Activated naive CD4-positive, alpha-beta T cell treated with anti-CD3 and anti-CD28 coated beads for 36 hours (primary cell): ENCODE data around the gene RMI2. TPM values are rescaled to one million over a fixed set of nuclear protein-coding genes. Genes with fewer than 3 reads are reported as not detected.

Source experiments
- CTCF ChIA-PET: fragments of 350-600 bp; sonication (Branson Sonifier 250); formaldehyde crosslinking; loops from one replicate; lab custom pipeline; 2021; ENCODE audit warnings: antibody characterized with exemption; lab: Charles Lee
- DNase-seq: peaks from one replicate; pipeline ENCODE4 v3.0.0-alpha.2; 2020
- H3K27ac Mint-ChIP-seq: one replicate; pipeline ENCODE4 v1.8.0; 2021; ENCODE audit warnings: mild to moderate bottlenecking, mixed read lengths
- H3K27me3 Mint-ChIP-seq: one replicate; pipeline ENCODE4 v1.8.0; 2021; ENCODE audit warnings: low read depth, mixed read lengths
- H3K36me3 Mint-ChIP-seq: one replicate; pipeline ENCODE4 v1.8.0; 2021; ENCODE audit warnings: low read depth, mixed read lengths
- H3K4me1 Mint-ChIP-seq: one replicate; pipeline ENCODE4 v1.8.0; 2021; ENCODE audit warnings: low read depth, mixed read lengths
- H3K4me3 Mint-ChIP-seq: one replicate; pipeline ENCODE4 v1.8.0; 2021; ENCODE audit warnings: mild to moderate bottlenecking, moderate library complexity, mixed read lengths
- H3K9me3 Mint-ChIP-seq: one replicate; pipeline ENCODE4 v1.8.0; 2021; ENCODE audit warnings: mixed read lengths
- intact Hi-C: fragments of 100-400 bp; cut with micrococcal nuclease; formaldehyde crosslinking; loops from one replicate; pipeline ENCODE4 v1.15.1; 2023
- total RNA-seq, 2 experiments: library from RNA; stranded (reverse); gene quantifications; one replicate each; pipeline ENCODE4 v1.2.3, GENCODE V29; 2021

The RMI2 gene
- total RNA-seq, 2 experiments from 2014 or later, result 82.8 to 86.2 TPM

DNA sequence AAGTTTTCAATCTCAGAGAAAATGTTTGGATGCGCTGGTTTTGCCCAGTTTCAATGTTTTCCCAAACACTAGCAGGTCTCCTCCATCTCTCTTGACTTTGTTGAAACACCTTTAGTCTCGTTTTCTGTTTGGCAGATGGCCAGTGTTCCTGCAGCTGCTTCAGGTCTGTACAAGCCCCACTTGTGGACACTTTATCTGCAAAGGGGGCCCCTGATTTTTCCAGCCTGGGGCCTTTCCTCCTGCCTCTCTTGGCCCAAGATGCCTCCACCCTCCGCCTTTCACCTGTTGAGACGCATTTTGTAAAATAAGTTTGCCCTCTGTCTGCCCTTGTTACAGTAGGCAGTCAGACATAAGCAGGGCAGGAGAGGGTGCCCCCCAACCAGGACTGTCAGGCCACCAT lies 42.3 kb upstream of the RMI2 start:
- peaks cover 11% of the 10 kb centered on the region for H3K4me1 Mint-ChIP-seq
- intact Hi-C loops, result no loop called here
- CTCF ChIA-PET, result no interaction called here
- H3K27me3 Mint-ChIP-seq, result no peaks in the 10 kb centered on the region
- DNase-seq, result no peak
- H3K9me3 Mint-ChIP-seq, result no peaks in the 10 kb centered on the region
- H3K36me3 Mint-ChIP-seq, result no peaks in the 10 kb centered on the region
- no peak overlapping the region for H3K4me3 Mint-ChIP-seq
- no peak overlapping the region for H3K27ac Mint-ChIP-seq

DNA sequence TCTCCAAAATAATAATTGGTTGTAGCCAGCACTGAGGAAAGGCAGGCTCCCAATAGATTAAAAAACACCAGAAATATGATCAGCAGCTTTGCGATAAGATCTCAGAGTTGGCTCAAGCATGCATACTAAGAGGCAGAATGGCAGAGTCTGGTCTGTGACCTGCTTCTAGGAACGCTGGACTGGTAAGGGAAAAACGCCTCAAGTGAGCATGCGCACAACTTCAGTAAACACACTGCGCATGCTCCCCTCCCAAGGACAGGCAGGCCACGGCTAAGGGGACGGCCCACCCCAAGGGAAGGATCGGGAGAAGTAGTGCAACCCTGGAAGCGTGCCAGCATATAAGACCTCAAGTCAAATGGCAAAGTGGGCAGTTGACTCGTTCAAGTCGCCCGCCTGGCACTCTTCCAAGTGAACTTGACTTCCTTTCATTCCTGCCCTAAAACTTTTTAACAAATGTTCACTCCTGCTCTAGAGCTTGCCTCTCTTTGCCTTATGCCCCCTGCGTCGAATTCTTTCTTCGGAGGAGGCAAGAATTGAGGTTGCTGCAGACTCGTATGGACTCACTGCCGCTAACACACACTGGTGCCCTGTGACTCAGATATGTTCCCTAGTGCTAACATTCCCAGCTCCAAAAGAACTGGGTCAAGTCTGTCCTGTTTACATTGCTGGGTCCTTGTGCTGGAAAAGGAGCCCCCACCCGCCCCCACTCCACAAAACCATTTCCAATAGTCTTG lies 41.7 kb upstream of the RMI2 start:
- peaks cover 7% of the 10 kb centered on the region for H3K4me1 Mint-ChIP-seq
- DNase-seq, result no peak
- H3K9me3 Mint-ChIP-seq, result no peaks in the 10 kb centered on the region
- H3K27me3 Mint-ChIP-seq, result no peaks in the 10 kb centered on the region
- no peak overlapping the region for H3K4me3 Mint-ChIP-seq
- CTCF ChIA-PET, result no interaction called here
- H3K36me3 Mint-ChIP-seq, result no peaks in the 10 kb centered on the region
- H3K27ac Mint-ChIP-seq, result no peak overlapping the region
- intact Hi-C loops, result no loop called here

DNA sequence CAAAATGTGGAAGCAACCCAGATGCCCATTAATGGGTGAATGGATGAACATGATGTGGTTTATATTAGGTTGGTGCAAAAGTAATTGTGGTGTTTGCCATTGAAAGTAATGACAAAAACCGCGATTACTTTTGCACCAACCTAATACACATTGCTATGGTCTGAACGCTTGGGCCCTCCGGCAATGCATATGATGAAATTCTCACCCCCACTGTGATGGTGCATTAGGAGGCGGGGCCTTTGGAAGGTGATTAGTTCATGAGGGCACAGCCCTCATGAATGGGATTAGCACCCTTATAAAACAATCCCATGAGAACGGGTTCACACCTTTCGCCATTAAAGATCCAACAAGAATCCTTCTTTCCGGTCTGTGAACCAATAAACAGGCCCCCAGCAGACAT lies 38.9 kb upstream of the RMI2 start:
- Mint-ChIP-seq H3K9me3 (no peaks in the 10 kb centered on the region), H3K27ac (no peak overlapping the region), H3K27me3 (no peaks in the 10 kb centered on the region), H3K4me3 (no peak overlapping the region), H3K4me1 (peaks cover 16% of the 10 kb centered on the region), H3K36me3 (no peaks in the 10 kb centered on the region)
- intact Hi-C loops, result no loop called here
- CTCF ChIA-PET, result no interaction called here
- no peak for DNase-seq

DNA sequence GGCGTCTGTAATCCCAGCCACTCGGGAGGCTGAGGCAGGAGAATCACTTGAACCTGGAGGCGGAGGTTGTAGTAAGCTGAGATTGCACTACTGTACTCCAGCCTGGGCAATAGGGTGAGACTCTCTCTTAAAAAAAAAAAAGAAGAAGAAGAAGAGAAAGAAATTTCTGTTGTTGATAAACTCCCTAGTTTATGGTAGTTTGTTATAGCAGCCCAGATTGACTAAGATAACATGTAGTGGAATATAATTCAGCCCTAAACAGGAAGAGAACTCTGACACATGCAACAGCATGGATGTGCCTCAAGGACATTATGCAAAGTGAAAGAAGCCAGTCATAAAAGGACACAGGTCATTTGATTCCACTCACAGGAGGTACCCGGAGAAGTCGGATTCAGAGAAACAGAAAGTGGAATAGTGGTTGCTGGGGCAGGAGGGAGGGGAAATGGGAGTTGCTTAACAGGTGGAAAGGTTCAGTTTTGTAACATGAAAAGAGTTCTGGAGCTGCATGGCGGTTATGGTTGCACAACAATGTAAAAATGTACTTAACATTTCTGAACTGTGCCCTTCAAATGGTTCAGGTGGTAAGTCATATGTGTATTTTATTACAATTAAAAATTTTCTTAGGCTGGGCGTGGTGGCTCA lies 38.1 kb upstream of the RMI2 start:
- Mint-ChIP-seq H3K4me3 (no peak overlapping the region), H3K36me3 (no peaks in the 10 kb centered on the region), H3K27ac (no peak overlapping the region), H3K27me3 (no peaks in the 10 kb centered on the region), H3K9me3 (no peaks in the 10 kb centered on the region), H3K4me1 (peaks cover 22% of the 10 kb centered on the region)
- CTCF ChIA-PET, result interaction anchor here (0.6 kb wide), 2 partner anchors 8 to 285 kb away, joined by 3 read pairs; no protein-coding TSS in a partner anchor
- no peak for DNase-seq
- intact Hi-C loops, result no loop called here

DNA sequence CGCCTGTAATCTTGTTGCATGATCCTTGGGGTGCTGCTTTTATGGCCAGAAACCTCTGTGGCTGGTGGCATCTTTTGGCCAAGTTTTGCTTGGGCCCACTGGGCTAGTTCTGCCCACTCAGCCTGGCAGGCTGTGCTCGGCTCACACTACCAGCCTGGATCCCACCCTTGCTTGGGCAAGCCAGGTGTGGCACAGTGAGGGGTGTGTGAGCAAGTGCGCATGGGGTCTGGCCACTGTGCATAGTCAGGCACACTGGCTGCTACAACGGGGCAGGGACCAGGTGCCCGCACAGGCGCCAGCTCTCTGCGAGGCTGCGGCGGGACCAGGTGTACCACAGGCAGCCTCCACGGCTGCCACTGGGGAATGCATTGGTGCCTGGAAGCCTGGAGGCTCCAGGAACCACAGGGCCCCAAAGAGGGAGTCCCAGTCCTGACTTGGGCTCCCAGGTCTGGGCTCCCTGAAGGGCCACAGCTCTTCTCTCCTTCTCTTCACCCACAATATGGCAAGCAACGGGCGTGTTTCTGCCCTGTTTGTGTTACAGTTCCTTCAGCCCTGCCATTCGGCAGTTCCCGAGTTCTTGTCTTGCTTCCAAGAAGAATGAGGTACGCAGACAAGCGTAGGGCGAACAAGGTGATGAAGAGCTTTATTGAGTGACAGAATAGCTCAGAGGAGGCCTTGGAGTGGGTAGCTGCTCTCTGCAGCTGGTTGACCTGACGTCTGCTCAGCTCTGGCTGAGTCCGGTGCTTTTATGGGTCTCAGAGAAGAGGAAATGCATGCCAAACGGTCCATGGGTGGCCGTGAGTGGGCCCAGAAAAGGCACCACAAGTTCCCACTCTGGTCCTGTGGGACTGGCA lies 37.4 kb upstream of the RMI2 start:
- H3K4me1 Mint-ChIP-seq, result peaks cover 29% of the 10 kb centered on the region
- CTCF ChIA-PET, result interaction anchor here (0.6 kb wide), 3 partner anchors 9 to 337 kb away, joined by 3 read pairs; no protein-coding TSS in a partner anchor

DNA sequence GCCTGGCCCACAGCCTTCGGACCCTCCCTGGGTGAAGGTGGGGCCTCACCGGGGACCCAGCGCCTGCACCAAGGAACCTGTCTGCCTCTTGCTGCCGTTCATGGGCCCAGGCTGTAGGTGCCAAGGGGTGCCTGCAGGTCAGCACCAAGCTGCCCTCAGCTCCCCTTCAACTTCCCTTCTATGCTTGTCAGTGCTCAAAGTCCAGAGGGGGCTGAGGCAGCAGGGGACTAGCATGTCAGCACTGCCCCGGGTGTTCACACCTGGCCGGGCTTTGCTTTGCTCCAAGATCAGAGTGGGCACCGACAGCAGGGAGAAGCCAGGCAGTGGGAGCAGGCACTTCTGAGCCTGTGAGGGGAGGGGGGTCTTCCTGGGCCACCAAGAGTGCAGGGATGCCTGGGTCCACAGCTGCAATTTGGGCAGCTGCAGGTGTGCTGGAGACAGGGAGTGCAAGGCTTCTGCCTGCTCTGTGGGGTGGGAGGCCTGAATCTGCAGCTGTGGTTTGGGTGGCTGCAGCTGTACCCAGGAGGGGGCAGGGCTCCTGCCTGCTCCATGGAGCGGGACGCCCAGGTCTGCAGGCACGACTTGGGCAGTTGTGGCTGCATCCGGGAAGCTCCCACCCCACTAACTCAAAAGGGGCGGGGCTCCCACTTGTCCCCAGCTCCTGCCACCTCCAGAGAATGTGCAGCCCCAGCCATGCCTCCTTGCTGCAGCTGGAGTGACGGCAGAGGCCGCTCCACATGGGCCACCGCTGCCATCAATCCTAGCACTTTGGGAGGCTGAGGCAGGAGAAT lies 36.6 kb upstream of the RMI2 start:
- Mint-ChIP-seq H3K27me3 (no peaks in the 10 kb centered on the region), H3K4me1 (peaks cover 34% of the 10 kb centered on the region), H3K36me3 (no peaks in the 10 kb centered on the region), H3K27ac (no peak overlapping the region), H3K4me3 (no peak overlapping the region), H3K9me3 (no peaks in the 10 kb centered on the region)
- intact Hi-C loops, result no loop called here
- no peak for DNase-seq
- CTCF ChIA-PET, result interaction anchor here (0.6 kb wide), 1 partner anchor 337 kb away, joined by 3 read pairs; no protein-coding TSS in a partner anchor

More for the DNA sequence above, 37.4 kb upstream of the RMI2 start:
- intact Hi-C loops, result no loop called here
- H3K4me3 Mint-ChIP-seq, result no peak overlapping the region
- H3K9me3 Mint-ChIP-seq, result no peaks in the 10 kb centered on the region
- H3K27ac Mint-ChIP-seq, result no peak overlapping the region
- H3K36me3 Mint-ChIP-seq, result no peaks in the 10 kb centered on the region
- no peaks in the 10 kb centered on the region for H3K27me3 Mint-ChIP-seq
- no peak for DNase-seq

DNA sequence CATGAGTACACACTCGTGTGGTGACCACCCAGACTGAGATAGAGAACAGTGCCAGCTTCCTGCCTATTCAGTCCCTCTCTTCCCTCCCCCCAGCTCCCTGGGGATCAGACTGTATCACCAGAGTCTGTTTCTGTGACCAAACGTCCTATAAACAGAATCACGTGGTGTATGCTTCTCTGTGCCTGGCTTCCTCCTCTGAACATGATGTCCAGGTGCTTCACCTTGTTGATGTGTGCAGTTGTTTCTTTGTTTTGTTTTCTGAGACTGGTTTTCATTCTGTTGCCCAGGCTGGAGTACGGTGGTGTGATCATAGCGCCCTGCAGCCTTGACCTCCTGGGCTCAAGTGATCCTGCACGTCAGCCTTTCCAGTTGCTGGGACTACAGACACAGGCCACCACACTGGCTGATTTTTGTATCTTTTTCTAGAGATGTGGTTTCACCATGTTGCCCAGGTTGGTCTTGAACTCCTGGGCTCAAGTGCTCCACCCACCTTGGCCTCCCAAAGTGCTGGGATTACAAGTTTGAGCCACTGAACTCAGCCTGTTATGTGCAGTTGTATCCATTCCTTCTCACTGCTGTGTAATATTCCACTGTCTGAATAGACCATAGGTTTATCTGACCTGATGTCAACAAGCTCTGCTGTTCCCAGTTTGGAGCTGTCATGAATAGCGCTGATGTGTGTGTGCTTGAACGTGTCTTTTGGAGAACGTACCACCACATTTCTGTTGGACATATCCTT lies 35.2 kb upstream of the RMI2 start:
- H3K27ac Mint-ChIP-seq, result no peak overlapping the region
- no peaks in the 10 kb centered on the region for H3K27me3 Mint-ChIP-seq
- no peak for DNase-seq
- H3K4me3 Mint-ChIP-seq, result no peak overlapping the region
- H3K4me1 Mint-ChIP-seq, result peaks cover 34% of the 10 kb centered on the region
- CTCF ChIA-PET, result interaction anchor here (0.9 kb wide), 1 partner anchor 12 kb away, joined by 4 read pairs; no protein-coding TSS in a partner anchor
- intact Hi-C loops, result loop anchor here (2.0 to 5.0 kb wide), 3 partner anchors 19 to 53 kb away; partner anchors contain the start of genes RMI2 and SOCS1
- no peaks in the 10 kb centered on the region for H3K9me3 Mint-ChIP-seq
- no peaks in the 10 kb centered on the region for H3K36me3 Mint-ChIP-seq

DNA sequence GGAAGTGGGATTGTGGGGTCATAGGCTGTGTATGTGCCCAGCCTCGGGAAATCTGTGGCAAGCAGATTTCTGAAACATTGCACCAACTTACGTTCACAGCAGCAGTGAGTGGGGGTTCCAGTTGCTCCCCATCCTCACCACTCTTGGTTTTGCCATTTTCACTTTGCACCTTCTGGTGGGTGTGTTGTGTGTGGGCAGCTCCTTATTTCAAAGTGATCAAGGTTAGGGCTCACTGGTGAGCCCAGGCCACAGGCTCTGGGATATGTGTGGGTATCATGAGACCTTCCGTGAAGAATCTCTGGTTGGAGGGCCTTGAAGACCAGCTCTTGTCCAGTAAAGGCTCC lies 34.7 kb upstream of the RMI2 start:
- CTCF ChIA-PET, result interaction anchor here (0.9 kb wide), 1 partner anchor 12 kb away, joined by 4 read pairs; no protein-coding TSS in a partner anchor
- intact Hi-C loops, result loop anchor here (2.0 to 5.0 kb wide), 3 partner anchors 18 to 53 kb away; partner anchors contain the start of genes RMI2 and SOCS1
- H3K4me3 Mint-ChIP-seq, result no peak overlapping the region
- H3K9me3 Mint-ChIP-seq, result no peaks in the 10 kb centered on the region
- DNase-seq, result no peak
- H3K27me3 Mint-ChIP-seq, result no peaks in the 10 kb centered on the region
- peaks cover 34% of the 10 kb centered on the region for H3K4me1 Mint-ChIP-seq
- no peaks in the 10 kb centered on the region for H3K36me3 Mint-ChIP-seq
- H3K27ac Mint-ChIP-seq, result no peak overlapping the region

DNA sequence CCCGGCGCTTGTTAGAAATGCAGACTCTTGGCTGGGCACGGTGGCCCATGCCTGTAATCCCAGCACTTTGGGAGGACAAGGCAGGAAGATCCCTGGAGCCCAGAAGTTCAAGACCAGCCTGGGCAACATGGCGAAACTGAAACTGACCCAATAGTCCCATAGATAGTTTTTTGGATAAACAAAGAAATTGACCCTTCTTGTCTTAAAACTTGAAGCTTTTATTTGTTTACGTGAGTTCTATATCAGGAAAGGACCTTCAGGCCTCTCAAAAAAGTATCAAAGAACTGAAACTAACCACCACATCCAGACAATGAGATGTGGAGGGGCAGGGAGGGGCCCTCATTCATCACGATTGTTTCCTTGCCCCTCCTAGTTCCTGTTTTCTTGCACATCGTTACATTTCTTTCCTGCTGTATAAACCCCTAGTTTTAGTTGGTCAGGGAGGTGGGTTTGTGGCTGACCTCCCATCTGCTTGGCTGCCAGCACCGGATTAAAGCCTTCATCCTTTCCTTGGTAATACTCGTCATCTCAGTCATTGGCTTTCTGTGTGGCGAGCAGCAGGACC lies 34.2 kb upstream of the RMI2 start:
- no peaks in the 10 kb centered on the region for H3K27me3 Mint-ChIP-seq
- intact Hi-C loops, result loop anchor here (1.0 to 5.0 kb wide), 5 partner anchors 14 to 54 kb away; partner anchors contain the start of genes RMI2 and SOCS1
- no peak overlapping the region for H3K4me3 Mint-ChIP-seq
- no peak overlapping the region for H3K27ac Mint-ChIP-seq
- CTCF ChIA-PET, result interaction anchor here (0.9 to 1.2 kb wide), 3 partner anchors 13 to 54 kb away, joined by 4 to 5 read pairs (median 4); no protein-coding TSS in a partner anchor
- H3K9me3 Mint-ChIP-seq, result no peaks in the 10 kb centered on the region
- peaks cover 34% of the 10 kb centered on the region for H3K4me1 Mint-ChIP-seq
- no peaks in the 10 kb centered on the region for H3K36me3 Mint-ChIP-seq
- DNase-seq, result peak; percentile 42

DNA sequence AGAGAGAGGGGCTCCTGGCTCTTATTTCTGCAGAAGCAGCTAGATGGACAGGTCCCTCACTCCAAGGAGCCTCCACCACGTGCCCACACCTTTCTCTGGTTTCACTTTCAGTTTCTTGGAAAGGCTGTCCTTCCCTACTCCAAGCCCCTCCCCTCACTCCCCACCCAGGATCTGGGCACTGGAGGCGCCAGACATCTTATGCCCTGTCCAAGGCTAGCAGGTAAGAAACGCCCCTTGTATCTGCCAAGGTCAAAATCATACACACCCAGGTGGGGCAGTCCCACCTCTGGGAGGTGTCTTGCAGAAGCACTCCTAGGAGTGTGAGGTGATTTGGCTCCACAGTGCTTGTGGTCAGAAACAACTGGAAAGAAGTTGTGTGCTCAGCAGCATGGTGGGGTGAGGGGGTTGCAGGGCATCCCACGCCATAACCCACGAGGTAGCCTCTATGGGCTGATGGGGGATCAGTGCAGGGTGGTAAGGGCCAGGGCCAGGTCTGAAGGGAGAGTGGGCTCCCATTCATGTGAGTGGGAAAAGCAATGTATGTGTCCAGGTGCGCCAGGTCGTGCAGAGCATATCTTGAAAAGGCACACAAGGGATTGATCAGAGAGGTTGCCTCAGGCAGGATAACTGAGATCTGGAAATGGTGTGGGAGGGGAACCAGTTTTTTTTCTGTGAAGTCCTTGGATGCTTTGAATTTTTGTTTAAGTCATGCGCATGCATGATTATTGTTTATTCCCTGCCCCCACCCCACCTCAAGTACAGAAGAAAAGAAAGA lies 32.4 kb upstream of the RMI2 start:
- Mint-ChIP-seq H3K27me3 (no peaks in the 10 kb centered on the region), H3K4me1 (peaks cover 34% of the 10 kb centered on the region), H3K27ac (no peak overlapping the region), H3K4me3 (no peak overlapping the region), H3K9me3 (no peaks in the 10 kb centered on the region), H3K36me3 (no peaks in the 10 kb centered on the region)
- peak; percentile 29 for DNase-seq
- CTCF ChIA-PET, result interaction anchor here (0.6 to 1.6 kb wide), 7 partner anchors 15 to 348 kb away, joined by 3 to 5 read pairs (median 4); no protein-coding TSS in a partner anchor
- intact Hi-C loops, result loop anchor here (5.0 kb wide), 1 partner anchor 56 kb away; the partner anchor contains the start of gene SOCS1
